HG03378 (cell line): ENCODE results near the gene ANGEL1.

Source experiments
- ATAC-seq: cut with Tn5 transposase; IDR thresholded peaks from one replicate; pipeline ENCODE4 v1.9.1; 2021; ENCODE audit warnings: mild to moderate bottlenecking, moderate library complexity; ENCODE audit not compliant: unreplicated experiment

Gene ANGEL1

GRCh38 chr14:76780058-76780345, 32.7 kb downstream of the ANGEL1 start:
- ATAC-seq, result no peak

GRCh38 chr14:76779221-76780057, 33.2 kb downstream of the ANGEL1 start:
- no peak for ATAC-seq

- ATAC-seq, result no peak
Measured at GRCh38 chr14:76778546-76779215, 34.0 kb downstream of the ANGEL1 start.

GRCh38 chr14:76777721-76778120, 35.0 kb downstream of the ANGEL1 start:
- no peak for ATAC-seq

GRCh38 chr14:76776428-76777251, 36.0 kb downstream of the ANGEL1 start:
- no peak for ATAC-seq

- ATAC-seq, result no peak
Measured at GRCh38 chr14:76775695-76776427, 36.8 kb downstream of the ANGEL1 start.

GRCh38 chr14:76774821-76775694, 37.6 kb downstream of the ANGEL1 start:
- no peak for ATAC-seq

GRCh38 chr14:76773956-76774820, 38.5 kb downstream of the ANGEL1 start:
- ATAC-seq, result no peak

- no peak for ATAC-seq
Measured at GRCh38 chr14:76773188-76773885, 39.3 kb downstream of the ANGEL1 start.

GRCh38 chr14:76772300-76773187, 40.1 kb downstream of the ANGEL1 start:
- no peak for ATAC-seq

- ATAC-seq, result no peak
Measured at GRCh38 chr14:76771437-76771980, 41.2 kb downstream of the ANGEL1 start.

GRCh38 chr14:76770521-76771436, 41.9 kb downstream of the ANGEL1 start:
- no peak for ATAC-seq

GRCh38 chr14:76769636-76770292, 42.9 kb downstream of the ANGEL1 start:
- no peak for ATAC-seq

GRCh38 chr14:76768671-76769500, 43.8 kb downstream of the ANGEL1 start:
- ATAC-seq, result no peak
